HG02970 (cell line): Measurements from ENCODE around the gene RAD51AP2.
"Not testable (repeated sequence)": the region's sequence is repeated elsewhere in the genome, so short reads cannot be mapped to it uniquely, and the experiment has no call there.

Experiments used
- ATAC-seq: cut with Tn5 transposase; IDR thresholded peaks from one replicate; pipeline ENCODE4 v1.9.1; 2021; ENCODE audit warnings: mild to moderate bottlenecking, moderate library complexity, moderate number of reproducible peaks; ENCODE audit not compliant: unreplicated experiment, low FRiP score

The RAD51AP2 gene

DNA sequence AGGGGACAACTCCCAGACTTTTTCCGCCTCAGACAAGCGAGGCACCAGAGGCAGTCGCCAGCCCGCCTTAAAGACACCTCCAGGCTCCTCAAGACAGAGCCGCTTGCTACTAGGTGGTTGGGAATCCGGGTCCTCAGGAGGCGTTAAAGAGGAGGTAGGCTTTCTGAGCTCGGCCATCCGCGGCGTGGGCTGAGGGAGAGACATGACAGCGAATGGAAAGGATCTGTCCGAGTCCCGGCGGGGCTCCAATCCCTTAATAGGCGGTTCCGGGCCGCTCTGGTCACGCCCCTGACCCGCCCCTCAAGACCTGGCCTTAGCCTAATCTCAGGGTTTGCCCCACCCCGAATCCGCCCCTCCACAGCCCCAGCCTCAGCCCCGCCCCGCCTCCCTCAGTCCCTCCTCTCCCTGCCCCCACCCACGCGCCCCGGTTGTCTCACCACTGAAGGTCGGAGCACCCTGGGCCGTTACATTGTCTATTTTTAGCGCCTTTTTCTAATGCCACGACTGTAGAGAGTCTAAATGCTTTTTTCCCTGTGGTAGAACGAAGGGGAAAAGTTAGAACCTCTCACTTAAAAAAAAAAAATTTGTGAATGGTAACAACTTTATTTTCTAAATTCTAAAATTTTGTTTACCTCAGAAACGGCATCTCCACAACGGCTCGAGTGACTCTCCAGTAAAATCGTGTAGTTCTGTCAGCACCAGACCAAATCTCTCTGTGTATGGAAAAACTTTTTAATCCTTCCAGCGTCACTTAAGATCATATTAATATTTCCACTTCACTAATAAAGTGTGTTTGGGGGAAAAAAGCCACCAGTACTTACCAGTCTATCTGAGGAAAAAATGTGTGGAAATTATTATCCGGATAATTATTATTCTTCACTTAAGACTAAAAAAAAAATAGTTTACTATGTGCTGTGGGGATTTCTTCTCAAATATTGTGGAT is at the start of gene RAD51AP2:
RAD51AP2 (minus strand) TSS at position 229 of the 943 bp plus-strand sequence; CDS start at position 204, 25 bp downstream.
- peak; percentile 86 for ATAC-seq

GRCh38 chr2:17565726-17566125 is 47.5 kb upstream of the RAD51AP2 start:
- not testable (repeated sequence) for ATAC-seq

DNA sequence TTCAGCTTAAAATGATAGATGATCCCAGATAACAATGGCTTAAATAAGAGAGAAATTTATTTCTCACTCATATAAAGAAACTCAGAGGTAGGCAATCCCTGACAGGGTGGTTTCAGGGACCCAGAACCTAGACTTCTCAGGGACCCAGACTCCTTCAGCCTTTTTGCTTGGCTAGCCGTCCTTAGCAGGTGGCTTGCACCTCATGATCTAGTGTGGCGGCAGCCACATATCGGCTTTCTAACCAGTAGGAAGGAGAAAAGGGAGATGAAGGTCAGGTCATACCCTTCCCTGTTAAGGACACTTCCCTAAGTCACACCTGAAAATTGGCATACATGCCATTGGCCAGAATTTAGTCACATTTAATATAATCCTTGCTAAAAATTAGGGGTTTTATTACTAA is 40.6 kb upstream of the RAD51AP2 start:
- ATAC-seq, result no peak

DNA sequence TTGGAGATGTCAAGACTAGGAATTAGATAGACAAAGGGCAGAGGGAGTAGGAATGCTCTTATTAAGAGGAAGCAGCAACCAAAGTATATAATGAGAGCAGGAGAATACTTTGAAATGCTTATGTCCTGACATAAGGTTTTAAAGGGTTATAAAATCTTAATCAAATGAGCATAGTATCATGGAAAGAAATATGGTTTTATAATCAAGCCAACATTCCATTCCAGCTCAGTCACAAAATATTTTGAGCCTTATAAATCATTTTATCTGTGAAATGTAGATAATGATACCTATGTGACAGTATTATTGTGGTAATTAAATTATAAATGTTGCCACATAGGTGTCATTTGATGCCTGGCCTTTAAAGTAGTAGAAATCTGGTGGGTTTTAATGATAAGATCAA is 39.8 kb upstream of the RAD51AP2 start:
- ATAC-seq, result no peak

DNA sequence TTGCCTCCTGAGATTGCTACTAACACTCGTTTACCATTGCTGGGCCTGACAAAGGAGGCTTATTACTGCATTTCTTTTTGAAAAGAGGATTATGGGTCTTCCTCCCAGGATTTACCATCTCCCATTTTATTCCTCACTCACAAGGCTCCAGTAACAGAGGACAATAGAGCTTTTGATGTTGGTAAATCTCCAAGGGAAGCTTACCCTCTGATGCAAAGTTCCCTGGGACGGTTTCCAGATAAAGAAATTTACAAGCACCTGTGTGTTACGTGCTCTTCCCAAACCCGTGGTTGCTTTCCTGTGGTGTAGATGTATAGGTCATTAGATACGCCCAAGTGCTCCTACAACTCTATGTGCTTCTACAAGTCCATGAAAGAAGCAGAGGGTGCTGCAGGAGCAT is 39.4 kb upstream of the RAD51AP2 start:
- no peak for ATAC-seq

DNA sequence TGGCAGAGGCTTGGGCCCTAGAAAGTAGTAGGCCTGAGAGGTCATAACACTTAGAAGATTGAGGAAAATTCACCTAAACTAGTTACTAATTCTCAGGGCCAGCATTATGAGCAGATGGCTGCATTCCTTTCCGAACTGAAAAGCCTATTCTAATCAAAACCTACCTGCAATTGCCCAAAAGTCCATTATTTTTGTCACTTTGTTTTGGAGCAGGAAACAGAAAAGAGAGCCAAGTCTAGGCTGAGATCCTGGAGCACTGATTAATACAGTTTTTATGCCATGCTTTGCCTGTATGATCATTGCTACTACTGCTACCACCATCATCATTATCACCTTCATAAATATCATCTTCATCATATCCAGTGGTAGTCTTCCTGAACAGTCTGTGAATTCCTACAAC is 36.9 kb upstream of the RAD51AP2 start:
- ATAC-seq, result no peak

GRCh38 chr2:17550907-17551306 is 32.7 kb upstream of the RAD51AP2 start:
- ATAC-seq, result no peak

- ATAC-seq, result no peak
These were observed 29.5 kb upstream of the RAD51AP2 start for GRCh38 chr2:17547737-17548136.

DNA sequence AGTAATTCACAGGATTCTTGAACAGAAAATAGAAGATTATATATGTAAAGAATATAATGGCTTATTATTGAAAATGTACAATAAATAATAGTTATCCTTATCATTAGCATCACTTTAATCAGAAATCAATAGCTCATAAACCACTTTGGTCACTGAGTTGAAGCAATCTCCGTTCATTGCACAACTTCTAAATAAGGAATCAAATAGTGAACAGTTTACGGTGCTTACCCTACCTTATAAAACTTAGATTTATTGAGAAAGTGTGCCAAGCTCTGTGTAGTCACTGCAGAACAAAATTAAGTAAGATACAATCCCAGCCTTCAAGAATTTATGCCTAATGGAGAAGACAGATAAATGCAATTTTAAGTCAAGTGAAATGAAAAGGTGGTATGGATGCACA is 29.0 kb upstream of the RAD51AP2 start:
- no peak for ATAC-seq

GRCh38 chr2:17545680-17546613 is 27.7 kb upstream of the RAD51AP2 start:
- no peak for ATAC-seq

DNA sequence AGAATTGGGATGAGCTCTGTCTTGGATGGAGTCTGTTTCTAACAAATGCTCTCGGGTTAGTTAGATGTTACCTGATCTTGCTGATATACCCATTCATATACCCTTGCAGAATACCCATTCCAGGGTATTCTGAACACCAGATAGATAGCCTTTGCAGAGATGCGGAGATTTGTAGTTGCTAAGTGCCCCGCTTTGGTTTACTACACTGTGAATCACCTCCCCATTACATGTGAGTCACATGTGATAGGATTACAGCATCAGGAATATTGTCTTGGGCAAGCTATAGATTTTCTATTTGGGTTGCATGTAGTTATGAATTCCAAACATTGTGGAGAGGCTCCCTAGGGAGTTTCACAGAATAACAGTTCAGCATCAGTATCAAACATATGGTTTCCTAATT is 26.0 kb upstream of the RAD51AP2 start:
- no peak for ATAC-seq

DNA sequence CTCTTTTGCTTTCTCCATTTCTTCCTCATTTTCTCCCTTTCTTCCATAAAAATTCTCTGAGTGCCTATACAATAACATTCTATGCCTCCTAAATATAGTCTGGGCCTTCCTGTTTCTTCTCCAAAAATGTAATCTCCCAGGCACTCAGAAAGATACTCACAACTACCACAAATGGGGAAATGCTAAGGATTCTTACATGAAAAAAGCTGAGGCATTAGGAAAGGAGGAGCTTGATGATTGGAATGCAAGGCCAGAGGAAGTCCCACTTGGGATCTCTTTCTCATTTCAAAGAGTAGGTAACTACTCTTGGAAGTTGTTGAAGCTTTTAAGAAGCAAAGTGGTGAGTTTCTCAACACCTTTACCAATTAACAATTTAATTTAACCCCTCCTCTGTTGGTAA is 25.6 kb upstream of the RAD51AP2 start:
- ATAC-seq, result no peak

GRCh38 chr2:17543131-17543660 is 25.0 kb upstream of the RAD51AP2 start:
- ATAC-seq, result no peak

DNA sequence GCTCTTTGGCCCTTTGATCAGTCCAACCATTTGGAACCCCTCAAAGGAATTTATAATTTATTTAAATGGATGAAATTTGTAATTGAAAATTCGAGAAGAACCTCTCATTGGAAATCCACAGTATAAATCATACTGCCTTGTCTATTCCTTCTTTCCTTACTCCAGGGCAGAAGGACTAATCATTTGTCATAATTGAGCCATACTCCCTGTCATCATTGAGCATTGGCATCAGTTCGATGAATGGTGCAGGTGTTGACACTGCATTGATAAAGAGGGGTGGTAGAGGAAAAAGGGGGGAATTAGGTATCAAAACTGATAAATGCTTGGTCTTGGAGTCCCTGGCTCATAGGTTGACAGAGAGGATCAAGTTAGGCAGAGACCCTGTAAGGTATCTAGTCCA is 24.2 kb upstream of the RAD51AP2 start:
- ATAC-seq, result no peak

- no peak for ATAC-seq
These were observed 23.3 kb upstream of the RAD51AP2 start for GRCh38 chr2:17541531-17541950.

DNA sequence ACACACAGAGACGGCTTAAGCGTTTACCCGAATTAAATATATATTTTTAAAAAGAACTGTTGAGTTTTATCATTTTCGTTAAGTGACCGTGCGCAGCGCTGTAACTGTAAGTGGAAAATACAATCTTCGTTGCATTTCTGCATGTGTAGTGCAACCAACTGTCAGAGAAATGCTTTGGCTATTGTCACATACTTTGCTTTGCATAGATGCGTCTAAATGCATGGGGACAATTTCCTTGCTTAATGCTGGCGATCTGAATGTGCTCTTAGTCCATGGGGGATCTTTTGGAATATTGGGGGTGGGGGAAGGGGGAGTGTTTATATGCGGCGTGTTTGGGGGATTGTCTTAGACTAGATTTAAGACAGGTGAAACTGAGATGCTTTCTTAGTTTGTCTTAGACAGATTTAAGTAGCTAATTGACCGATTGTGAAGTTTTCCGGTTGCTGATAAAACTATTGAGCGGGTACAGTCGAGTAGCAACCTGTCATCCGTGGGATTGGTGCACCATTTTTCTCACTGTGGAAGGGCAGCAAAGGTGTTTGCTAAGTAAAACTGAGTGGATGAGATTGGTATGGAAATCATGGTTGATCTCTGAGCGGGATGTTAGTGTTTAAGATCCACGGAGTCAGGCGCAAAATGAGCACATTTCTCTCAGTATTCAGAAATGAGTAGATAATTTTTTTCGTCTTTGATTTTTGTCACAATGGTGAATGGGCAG is 22.7 kb upstream of the RAD51AP2 start:
- no peak for ATAC-seq

DNA sequence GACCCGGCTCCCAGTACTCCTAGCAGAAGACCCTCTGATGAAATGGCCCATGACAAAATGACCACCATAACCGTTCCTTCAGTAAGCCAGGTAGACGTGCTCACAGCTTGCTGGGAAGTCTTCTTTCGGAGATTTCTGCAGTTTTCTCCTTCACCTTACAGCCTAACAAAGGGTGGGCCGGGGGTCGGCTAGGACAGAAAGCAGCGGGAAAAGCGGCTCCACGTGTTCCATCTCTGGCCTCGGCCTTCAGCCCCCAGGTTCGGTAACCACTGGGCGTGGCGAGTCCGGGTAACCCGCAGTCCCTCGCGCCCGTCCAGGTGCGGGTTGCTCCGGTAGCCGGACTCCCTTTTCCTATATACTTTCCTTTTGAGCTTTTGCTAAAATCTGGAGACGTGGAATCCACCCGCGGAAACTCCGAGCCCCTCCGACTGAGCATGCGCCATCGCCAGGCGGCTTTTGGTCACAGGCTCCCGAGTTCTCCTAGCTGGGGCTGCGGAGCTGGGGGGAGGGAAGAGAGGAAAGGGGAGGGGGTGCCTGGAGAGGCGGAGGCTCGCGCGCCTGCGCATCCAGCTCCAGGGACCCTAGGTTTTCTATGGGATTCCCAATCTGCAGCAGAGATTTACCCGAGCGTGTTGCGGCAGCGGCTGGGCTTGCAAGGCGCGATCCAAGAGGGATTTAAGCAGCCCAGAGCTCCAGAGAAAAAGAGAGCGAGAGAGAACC is 22.0 kb upstream of the RAD51AP2 start, which contains the start of gene VSNL1:
VSNL1 (plus strand) TSS at position 604 of the 720 bp plus-strand sequence. CDS start 51,379 bp downstream, outside the sequence.
- ATAC-seq, result no peak

- no peak for ATAC-seq
These were observed 21.4 kb upstream of the RAD51AP2 start for GRCh38 chr2:17539611-17540092.

DNA sequence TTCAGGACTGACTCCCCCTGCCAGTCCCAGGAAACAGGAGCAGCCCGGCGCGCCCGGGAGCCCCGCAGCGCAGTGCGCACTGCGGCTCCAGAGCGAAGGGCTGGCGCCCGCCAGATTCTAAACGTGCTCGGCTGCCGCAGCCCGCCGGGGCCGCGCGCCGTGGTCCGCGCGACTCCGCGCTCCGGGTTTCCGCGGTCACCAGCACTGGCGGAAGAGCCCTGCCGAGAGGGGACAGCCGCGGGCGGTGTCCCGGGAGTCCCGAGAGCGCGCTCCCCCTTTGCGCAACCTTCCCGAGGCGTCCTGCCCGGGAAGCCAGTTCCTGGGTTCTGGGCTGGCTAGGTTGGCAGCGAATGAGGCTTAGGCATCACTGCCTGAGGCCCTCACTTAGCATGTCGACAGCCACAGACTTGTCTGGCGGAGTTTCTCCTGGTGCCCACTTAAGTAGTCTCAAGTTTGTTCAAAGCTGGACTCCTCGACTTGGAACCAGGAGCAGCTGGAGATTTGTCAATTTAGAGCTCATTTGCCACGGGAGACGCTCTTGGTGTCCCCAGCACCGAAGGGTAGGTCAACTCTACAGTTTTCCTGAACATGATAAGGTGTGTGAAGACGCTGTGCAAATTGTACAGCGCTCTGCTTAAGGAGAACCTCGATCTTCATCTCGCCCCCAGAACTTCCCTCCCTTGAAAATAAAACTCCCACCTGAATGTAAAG is 20.8 kb upstream of the RAD51AP2 start:
- no peak for ATAC-seq
